Gastrocnemius medialis (tissue), 4 donors: ENCODE data around the gene SETBP1. TPM values are rescaled to one million over a fixed set of nuclear protein-coding genes. Genes with fewer than 3 reads are reported as not detected.

ENCODE experiments used
- ATAC-seq, 2 donors: fragments of 150-250 bp; one replicate each; pipeline ENCODE4 v1.9.1; 2016
- DNase-seq, 2 donors: peaks; one replicate each; pipeline ENCODE4 v3.0.0-alpha.2; 2019
- H3K27ac ChIP-seq, 4 donors: fragments of 200-600 bp; sonication (generic); 1 replicate in 1 of 4; 2 replicates in 3 of 4; pipeline ENCODE4 v1.5.1; 2016 to 2018; ENCODE audit warnings: mild to moderate bottlenecking in 2 of 4, moderate library complexity in 1 of 4
- H3K27me3 ChIP-seq, 3 donors: fragments of 200-600 bp; sonication (generic) in 2 of 3; 1 replicate in 1 of 3; 2 replicates in 2 of 3; pipeline versions ENCODE4 v1.5.1 to v1.6.0; 2016 to 2019; ENCODE audit warnings: mild to moderate bottlenecking in 1 of 3, moderate library complexity in 1 of 3
- H3K36me3 ChIP-seq, 2 donors: fragments of 200-600 bp; sonication (generic) in 1 of 2; one replicate each; pipeline ENCODE4 v1.5.1; 2017 to 2018
- H3K4me1 ChIP-seq, 2 donors: fragments of 200-600 bp; sonication (generic) in 1 of 2; one replicate each; pipeline ENCODE4 v1.5.1; 2016 to 2017; ENCODE audit warnings: mild to moderate bottlenecking in 2 of 2
- H3K4me3 ChIP-seq, 4 donors: fragments of 200-600 bp; sonication (generic) in 3 of 4; 1 replicate in 1 of 4; 2 replicates in 3 of 4; pipeline ENCODE4 v1.5.1; 2016 to 2019; ENCODE audit warnings: mild to moderate bottlenecking in 2 of 4
- H3K9me3 ChIP-seq, 3 donors: fragments of 200-600 bp; sonication (generic) in 2 of 3; 1 replicate in 1 of 3; 2 replicates in 2 of 3; pipeline ENCODE4 v1.5.1; 2016 to 2019
- POLR2A ChIP-seq, 2 donors: fragments of 450-650 bp; IDR thresholded peaks; one replicate each; pipeline ENCODE4 v1.6.1; 2017; ENCODE audit warnings: antibody characterized with exemption in 2 of 2, mild to moderate bottlenecking in 2 of 2, moderate library complexity in 2 of 2
- in situ Hi-C, 4 donors: fragments of 200-750 bp; cut with MboI; loops; one replicate each; pipeline versions ENCODE4 v1.15.0 to v1.8.0; 2017; ENCODE audit warnings: low sequenced_read_pairs in 4 of 4
- intact Hi-C: fragments of 100-400 bp; cut with DNase I; formaldehyde crosslinking; loops from one replicate; pipeline ENCODE4 v1.15.1; 2023; ENCODE audit warnings: low total_unique reads
- total RNA-seq, 4 donors: library from RNA; depleted of rRNA; stranded (reverse); fragments of >200 nt; gene quantifications; one replicate each; pipeline versions ENCODE4 v1.1.0 to v1.2.3, GENCODE V29; 2016
- TF ChIP-seq, protein P1 (sequence below), 5 experiments: fragments of 450-650 bp in 3 of 5; fragments of 200-600 bp in 2 of 5; sonication (generic) in 2 of 5; IDR thresholded peaks in 4 of 5; conservative IDR thresholded peaks in 1 of 5; 1 replicate in 4 of 5; 2 replicates in 1 of 5; pipeline ENCODE4 v1.5.1; 2016 to 2019; ENCODE audit warnings: antibody characterized with exemption in 5 of 5, mild to moderate bottlenecking in 3 of 5, moderate library complexity in 3 of 5

SETBP1 gene
- total RNA-seq, 4 donors from 2014 or later, result 9.2 to 20.0 (median 15.3) TPM

DNA sequence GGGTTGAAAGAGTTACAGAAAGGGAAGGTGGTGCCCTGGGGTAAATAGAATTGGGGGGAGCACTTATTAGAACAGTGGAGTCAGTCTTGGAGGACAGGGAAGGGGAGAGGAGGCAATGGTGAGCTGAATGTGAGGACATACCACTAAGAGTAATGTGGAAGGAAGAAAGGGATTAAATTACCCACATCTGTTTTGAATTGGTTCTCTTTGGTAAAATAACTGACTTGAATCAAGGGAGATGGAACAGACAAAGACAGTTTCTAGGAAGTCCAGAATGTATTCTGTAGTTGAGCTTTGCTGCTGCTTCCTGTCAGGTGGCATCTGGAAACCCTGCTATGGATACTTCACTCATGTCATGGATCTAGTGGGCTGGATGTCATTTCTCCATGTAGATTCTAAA is 6.7 kb downstream of the SETBP1 start:
- no peaks in the 10 kb centered on the region for H3K9me3 ChIP-seq
- TF ChIP-seq, protein P1, sequence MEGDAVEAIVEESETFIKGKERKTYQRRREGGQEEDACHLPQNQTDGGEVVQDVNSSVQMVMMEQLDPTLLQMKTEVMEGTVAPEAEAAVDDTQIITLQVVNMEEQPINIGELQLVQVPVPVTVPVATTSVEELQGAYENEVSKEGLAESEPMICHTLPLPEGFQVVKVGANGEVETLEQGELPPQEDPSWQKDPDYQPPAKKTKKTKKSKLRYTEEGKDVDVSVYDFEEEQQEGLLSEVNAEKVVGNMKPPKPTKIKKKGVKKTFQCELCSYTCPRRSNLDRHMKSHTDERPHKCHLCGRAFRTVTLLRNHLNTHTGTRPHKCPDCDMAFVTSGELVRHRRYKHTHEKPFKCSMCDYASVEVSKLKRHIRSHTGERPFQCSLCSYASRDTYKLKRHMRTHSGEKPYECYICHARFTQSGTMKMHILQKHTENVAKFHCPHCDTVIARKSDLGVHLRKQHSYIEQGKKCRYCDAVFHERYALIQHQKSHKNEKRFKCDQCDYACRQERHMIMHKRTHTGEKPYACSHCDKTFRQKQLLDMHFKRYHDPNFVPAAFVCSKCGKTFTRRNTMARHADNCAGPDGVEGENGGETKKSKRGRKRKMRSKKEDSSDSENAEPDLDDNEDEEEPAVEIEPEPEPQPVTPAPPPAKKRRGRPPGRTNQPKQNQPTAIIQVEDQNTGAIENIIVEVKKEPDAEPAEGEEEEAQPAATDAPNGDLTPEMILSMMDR (IDR thresholded peaks at IDR 0.05 in 4 of 5, conservative IDR thresholded peaks at IDR 0.05 in 1 of 5), result no peak
- TF ChIP-seq POLR2A (IDR thresholded peaks at IDR 0.05), result no peak
- no peak for DNase-seq
- no peak overlapping the region for H3K27ac ChIP-seq
- intact Hi-C loops, result loop anchor here (10.0 kb wide), 1 partner anchor 697 kb away; no protein-coding TSS in a partner anchor
- peaks cover 42 to 74% of the 10 kb centered on the region in 2 donors for H3K4me1 ChIP-seq
- ATAC-seq, result no peak
- no peaks in the 10 kb centered on the region for H3K27me3 ChIP-seq
- in situ Hi-C loops, result loop anchor here in 1 of 4 donors (25.0 kb wide), 1 partner anchor 100 kb away; no protein-coding TSS in a partner anchor
- no peak overlapping the region for H3K4me3 ChIP-seq
- H3K36me3 ChIP-seq, result no peaks in the 10 kb centered on the region

DNA sequence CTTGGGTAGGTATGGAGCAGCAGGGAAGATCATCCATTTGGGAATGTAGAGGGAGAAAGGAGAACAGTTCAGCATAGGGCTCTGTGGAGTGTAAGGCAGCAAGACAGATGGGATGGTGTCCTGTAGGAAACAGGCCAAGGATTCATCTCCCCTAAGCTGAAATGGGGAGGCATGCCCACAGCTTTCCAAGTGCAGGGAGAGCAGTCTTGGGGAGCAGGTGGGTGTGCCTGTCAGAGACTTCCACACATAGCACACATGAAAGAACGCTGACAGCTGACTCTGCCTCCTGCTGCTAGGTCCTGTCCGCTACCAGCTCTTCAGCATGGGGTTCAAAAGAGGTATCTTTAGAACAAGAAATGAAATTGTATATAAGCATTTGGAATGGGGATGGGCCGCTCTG is 9.0 kb downstream of the SETBP1 start:
- in situ Hi-C loops, result loop anchor here in 1 of 4 donors (25.0 kb wide), 1 partner anchor 98 kb away; no protein-coding TSS in a partner anchor
- Histone ChIP-seq H3K27ac (no peak overlapping the region), H3K4me1 (peaks cover 33 to 67% of the 10 kb centered on the region in 2 donors), H3K4me3 (no peak overlapping the region), H3K9me3 (no peaks in the 10 kb centered on the region), H3K36me3 (no peaks in the 10 kb centered on the region), H3K27me3 (no peaks in the 10 kb centered on the region)
- intact Hi-C loops, result loop anchor here (10.0 kb wide), 1 partner anchor 695 kb away; no protein-coding TSS in a partner anchor
- no peak for ATAC-seq
- no peak for TF ChIP-seq POLR2A (IDR thresholded peaks at IDR 0.05)
- TF ChIP-seq, protein P1 (IDR thresholded peaks at IDR 0.05 in 4 of 5, conservative IDR thresholded peaks at IDR 0.05 in 1 of 5), result no peak
- DNase-seq, result no peak

DNA sequence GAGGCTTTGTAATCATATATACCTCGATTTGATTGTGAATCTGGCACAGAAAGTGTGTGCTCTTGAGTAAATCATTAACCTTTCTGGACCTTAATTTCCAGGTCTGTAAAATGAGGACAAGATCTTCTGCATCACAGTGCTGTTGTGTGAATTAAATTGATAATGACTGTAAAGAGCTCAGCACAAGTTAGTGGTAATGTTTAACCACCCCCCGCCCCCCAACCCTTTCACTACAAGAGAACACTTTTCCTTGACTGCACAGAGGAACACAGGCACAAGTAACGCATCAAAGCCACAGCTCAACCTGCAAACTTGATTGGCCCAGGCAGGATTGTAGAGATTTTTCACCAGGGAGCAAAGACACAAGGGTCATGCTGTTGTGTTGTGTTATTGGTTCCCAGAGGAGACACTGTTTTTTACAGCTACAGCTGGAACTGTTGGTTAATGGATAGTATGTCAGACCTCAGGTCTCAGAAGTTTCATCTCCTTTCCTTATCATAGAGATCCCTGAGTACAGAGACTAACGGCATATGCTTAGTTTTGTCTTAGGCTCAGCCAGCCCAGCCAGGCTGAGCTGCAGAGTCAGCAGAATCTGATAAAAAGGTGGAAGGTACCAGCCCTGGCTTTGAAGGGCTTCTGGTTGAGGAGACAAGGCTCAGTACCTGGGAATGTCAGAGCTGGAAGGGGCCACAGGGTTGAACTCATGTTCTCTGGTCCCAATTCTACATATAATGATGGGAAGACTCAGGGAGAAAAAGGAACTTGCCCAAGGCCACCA is 10.6 kb downstream of the SETBP1 start:
- Histone ChIP-seq H3K9me3 (no peaks in the 10 kb centered on the region), H3K36me3 (no peaks in the 10 kb centered on the region), H3K27me3 (no peaks in the 10 kb centered on the region), H3K27ac (no peak overlapping the region), H3K4me3 (no peak overlapping the region), H3K4me1 (peaks cover 42 to 69% of the 10 kb centered on the region in 2 donors)
- no peak for TF ChIP-seq POLR2A (IDR thresholded peaks at IDR 0.05)
- TF ChIP-seq, protein P1 (IDR thresholded peaks at IDR 0.05 in 4 of 5, conservative IDR thresholded peaks at IDR 0.05 in 1 of 5), result no peak
- intact Hi-C loops, result no loop called here
- DNase-seq (no peak), ATAC-seq (no peak)
- in situ Hi-C loops, result loop anchor here in 1 of 4 donors (25.0 kb wide), 1 partner anchor 96 kb away; no protein-coding TSS in a partner anchor

DNA sequence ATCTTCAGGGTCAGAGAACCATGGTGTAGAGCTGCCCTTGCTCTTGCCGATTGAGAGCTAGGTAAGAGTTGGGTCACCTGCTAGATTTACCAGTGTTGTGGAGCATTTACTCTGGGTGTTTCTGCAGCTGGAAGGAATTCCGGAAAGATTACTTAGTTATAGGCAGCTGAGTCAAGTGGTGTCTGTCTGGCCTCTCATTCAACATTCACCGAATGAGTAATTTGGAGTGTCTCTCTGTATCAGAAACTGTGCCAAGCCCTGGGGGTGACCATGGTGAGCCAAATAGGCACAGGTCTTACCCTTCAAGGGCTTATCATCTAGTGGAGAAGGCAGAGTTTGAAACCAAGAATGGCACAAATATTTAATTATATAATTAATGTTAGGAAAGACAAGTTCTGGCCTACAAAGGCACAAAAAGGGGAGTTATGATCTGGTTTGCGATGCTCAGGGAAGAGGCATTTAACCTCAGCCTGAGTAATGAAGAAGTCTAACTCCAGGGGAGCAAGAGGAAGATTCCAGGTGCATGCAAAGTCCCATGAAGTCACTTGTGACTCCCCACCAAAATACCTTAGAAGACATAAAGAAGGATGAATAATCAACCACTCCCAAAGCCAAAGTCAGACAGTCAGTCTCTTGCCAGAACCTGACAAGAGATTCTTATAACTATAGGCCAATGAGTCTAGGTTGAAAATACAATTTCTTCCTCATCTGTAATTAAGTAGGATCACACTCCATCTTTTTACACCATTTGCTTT is 12.5 kb downstream of the SETBP1 start:
- no peaks in the 10 kb centered on the region for H3K36me3 ChIP-seq
- H3K9me3 ChIP-seq, result no peaks in the 10 kb centered on the region

More for the DNA sequence above, 12.5 kb downstream of the SETBP1 start:
- DNase-seq, result no peak
- TF ChIP-seq POLR2A (IDR thresholded peaks at IDR 0.05), result no peak
- TF ChIP-seq, protein P1 (IDR thresholded peaks at IDR 0.05 in 4 of 5, conservative IDR thresholded peaks at IDR 0.05 in 1 of 5), result no peak
- intact Hi-C loops (no loop called here), in situ Hi-C loops (loop anchor here in 1 of 4 donors (25.0 kb wide), 1 partner anchor 94 kb away; no protein-coding TSS in a partner anchor)
- ATAC-seq, result no peak
- Histone ChIP-seq H3K4me1 (peaks cover 56 to 77% of the 10 kb centered on the region in 2 donors), H3K4me3 (no peak overlapping the region), H3K27ac (no peak overlapping the region), H3K27me3 (no peaks in the 10 kb centered on the region)
